Astrocyte of the cerebellum (primary cell): ENCODE results near the gene DDX23.

Source experiments
- DNase-seq: peaks from one replicate; pipeline ENCODE4 v3.0.0-alpha.2; 2011; ENCODE audit warnings: low read depth
- H3K4me3 ChIP-seq: 2 replicates; pipeline ENCODE4 v1.5.1; 2011; ENCODE audit warnings: mild to moderate bottlenecking, low read depth, low read length, moderate library complexity
- in situ Hi-C: cut with HindIII; loops from 2 replicates; pipeline ENCODE4 v1.10.0; 2017; ENCODE audit warnings: low sequenced_read_pairs
- TF ChIP-seq, protein P1 (sequence below): IDR thresholded peaks from 2 replicates; pipeline ENCODE4 v1.5.1; 2012; ENCODE audit warnings: low read length, low read depth, moderate library complexity, mild to moderate bottlenecking; ENCODE audit errors: missing control alignments

The DDX23 gene

DNA sequence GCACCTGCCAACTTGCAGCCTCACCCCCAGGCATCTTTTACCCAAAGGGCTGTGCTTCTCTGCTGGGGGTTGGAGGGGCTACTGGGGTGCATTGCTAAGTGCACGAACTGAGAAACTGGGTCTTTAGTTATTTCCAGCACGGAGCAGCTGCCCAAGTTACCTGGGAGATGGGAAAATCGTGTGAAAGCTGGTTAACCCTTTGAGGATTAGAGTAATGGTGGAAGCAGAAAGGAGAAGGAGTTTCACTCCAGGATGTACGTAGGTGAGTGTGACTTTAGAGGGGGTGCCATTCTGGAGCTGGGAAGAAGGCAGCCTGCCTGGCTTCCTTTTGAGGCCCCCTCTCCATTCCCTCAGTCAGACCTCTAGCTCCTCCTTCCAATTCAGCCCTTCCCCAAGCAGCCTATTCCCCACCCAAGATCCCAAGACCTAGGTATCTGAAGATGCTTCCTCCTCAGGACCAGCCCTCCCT is 62.1 kb downstream of the DDX23 start:
- TF ChIP-seq, protein P1, sequence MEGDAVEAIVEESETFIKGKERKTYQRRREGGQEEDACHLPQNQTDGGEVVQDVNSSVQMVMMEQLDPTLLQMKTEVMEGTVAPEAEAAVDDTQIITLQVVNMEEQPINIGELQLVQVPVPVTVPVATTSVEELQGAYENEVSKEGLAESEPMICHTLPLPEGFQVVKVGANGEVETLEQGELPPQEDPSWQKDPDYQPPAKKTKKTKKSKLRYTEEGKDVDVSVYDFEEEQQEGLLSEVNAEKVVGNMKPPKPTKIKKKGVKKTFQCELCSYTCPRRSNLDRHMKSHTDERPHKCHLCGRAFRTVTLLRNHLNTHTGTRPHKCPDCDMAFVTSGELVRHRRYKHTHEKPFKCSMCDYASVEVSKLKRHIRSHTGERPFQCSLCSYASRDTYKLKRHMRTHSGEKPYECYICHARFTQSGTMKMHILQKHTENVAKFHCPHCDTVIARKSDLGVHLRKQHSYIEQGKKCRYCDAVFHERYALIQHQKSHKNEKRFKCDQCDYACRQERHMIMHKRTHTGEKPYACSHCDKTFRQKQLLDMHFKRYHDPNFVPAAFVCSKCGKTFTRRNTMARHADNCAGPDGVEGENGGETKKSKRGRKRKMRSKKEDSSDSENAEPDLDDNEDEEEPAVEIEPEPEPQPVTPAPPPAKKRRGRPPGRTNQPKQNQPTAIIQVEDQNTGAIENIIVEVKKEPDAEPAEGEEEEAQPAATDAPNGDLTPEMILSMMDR: no peak
- H3K4me3 ChIP-seq: peak overlapping the region; percentile 79
- in situ Hi-C loops: no loop called here
- no peak for DNase-seq

DNA sequence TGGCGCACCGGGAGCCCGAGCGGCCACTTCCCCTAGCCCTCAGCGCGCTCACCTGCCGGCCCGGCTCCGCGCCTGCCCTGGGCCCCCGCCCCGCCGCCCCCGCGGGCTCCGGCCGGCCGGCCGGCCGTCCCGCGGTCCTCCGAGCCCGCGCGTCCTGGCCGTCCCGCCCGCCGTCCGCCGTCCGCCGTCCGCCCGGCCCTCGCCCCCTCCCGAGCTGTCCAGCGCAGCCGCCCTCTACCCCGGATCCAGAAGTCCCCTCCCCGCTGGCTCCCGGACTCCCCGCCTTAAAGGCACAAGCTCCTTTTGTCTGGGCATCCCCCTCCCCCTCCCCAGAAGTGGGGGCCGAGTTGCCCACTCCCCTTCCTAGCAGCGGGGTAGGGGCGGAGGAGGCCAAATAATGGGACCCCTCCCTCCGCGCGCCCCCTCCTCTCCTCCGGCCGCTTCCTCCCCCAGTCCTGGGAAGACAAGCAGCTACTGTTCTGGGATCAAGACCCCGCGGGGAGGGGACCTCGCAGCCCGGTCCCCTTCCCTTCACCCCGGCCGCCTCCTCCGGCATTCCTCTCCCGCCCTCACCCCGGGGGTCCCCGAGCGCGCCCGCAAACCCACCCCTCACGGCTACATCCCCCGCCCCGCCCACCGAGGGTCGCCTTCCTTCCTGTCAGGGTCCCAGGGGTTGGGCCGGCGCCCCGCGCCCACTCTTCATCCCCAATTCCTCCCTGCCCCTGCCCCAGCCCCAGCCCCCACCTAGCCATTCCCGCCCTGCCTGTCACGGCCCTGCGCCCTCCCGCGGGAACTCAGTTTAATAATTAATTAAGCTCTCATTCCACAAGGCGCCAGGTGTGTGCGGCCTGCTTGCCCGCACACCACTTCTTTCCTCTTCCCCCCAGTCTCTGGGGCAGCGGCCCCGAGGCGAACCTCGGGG is 62.8 kb downstream of the DDX23 start, which contains the start of gene ADCY6:
TSS of gene ADCY6 (minus strand) at position 236 of the 922 bp plus-strand sequence. CDS start 5,655 bp downstream, outside the sequence.
- TF ChIP-seq, protein P1: no peak
- in situ Hi-C loops: no loop called here
- peak; percentile 31 for DNase-seq
- peak within 1 kb of the TSS; percentile 79 for H3K4me3 ChIP-seq

DNA sequence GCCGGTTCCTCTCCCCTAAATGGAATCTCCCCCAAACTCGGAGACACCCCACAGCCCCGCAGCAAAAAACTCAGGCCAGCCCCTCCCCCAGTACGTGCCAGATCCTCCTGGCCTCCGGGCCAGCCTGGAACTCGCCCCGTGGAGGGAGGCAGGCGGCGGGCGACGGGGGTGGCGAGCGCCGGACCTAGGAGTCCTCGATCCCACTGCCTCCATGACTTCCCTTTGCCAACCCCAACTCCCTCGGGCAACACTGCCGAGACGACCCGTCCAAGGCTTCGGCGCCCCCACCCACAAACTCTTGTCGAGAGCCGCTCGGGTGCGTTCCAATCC is 63.5 kb downstream of the DDX23 start:
- DNase-seq: no peak
- in situ Hi-C loops: no loop called here
- peak overlapping the region; percentile 79 for H3K4me3 ChIP-seq
- TF ChIP-seq, protein P1: no peak

DNA sequence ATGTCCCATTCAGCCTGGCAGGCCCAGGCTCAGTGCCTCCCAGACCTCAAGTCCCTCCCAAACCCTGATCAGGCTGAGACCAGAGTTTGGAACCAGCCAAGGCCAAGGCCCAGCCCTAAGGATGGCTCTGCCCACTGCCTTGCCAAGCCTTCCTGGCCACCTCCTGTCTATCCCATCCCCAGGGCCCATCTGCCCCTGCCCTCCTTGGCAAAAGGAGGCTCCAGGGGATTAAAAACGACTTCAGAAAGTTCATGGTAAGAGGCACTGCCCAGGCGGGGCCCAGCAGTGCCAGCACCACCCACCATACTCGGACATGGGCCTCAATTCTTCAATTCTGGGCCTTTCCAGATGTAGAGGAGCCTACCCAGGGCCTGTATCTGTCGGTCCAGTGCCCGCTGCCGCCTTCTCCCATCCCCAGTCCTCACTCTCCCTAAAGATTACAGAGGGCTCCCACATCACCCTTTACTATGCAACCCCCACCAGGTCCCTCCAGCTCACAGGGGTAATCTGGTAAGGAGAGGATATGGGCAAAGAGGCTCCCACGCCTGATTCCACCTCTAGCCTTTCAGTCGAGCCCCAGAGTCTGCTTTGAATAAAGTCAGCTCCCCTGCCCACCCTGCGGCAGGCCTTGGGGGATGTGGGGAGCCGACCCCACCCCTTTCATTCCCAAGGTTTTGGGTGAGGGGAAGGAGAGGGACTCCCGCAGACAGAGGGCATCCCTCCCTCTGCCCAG is 64.0 kb downstream of the DDX23 start:
- TF ChIP-seq, protein P1: no peak
- DNase-seq: no peak
- in situ Hi-C loops: no loop called here
- peak overlapping the region; percentile 79 for H3K4me3 ChIP-seq

DNA sequence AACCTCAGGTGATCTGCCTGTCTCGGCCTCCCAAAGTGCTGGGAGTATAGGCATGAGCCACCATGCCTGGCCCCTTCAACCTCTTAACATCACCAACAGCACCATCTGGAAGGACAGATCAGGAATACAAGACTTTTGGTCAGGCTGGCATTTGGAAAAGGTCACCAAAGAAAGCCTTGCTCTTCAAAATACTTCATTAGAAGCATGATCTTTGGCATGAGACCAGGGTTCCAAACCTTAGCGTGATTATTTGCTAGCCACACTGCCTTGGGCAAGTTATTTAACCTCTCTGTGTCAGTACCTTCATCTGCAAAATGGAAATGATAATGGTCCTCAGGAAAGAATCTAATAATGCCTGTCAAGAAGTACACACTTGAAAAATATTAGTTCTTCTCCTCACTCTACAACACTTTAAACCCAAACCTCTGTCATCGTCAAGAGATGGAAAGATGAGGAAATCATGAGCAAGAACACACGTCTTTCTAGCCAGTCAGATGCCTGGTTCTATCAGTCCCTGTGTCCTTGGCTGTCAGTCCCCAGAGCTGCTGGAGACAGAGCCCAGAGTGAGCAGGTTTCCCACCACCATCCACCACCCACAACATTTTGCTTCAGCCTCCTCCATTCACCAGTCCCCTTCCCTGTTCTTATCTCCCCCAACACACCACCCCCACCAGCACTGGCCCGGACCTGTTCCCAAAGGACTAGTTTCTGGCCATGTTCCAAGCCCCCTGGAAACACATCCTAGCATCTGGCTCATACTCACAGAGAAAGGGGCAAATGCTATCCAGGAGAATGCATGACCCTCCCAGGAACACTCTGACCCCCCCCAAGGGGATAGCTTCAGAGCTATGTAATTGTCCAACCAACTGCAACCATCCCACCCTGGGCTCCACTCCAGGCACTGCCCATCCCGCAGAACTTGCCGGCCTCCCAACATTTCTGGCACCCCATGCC is 65.1 kb downstream of the DDX23 start:
- TF ChIP-seq, protein P1: no peak
- H3K4me3 ChIP-seq: peak overlapping the region; percentile 79

DNA sequence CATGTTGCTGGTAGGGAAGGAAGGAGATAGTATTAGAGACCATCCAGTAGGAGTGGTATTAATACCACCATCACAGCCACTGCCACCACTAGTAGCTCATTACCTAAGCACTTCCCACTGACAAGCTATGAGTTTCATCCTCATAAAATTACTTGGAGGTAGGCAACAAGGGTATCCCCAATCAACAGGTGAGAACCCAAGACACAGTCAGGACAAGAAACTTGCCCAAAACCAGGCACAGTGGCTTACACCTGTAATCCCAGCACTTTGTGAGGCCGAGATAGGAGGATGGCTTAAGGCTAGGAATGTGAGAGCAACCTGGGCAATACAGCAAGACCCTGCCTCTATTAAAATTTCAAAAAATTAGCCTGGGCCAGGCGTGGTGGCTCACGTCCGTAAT is 68.5 kb downstream of the DDX23 start:
- H3K4me3 ChIP-seq: no peak overlapping the region
- no peak for DNase-seq
- TF ChIP-seq, protein P1: no peak
- in situ Hi-C loops: no loop called here

More for the DNA sequence above, 65.1 kb downstream of the DDX23 start:
- in situ Hi-C loops: no loop called here
- DNase-seq: no peak
